IPS-15b (cell line): ENCODE data around the gene SNX17.

Source experiments
- H3K27me3 ChIP-seq: one replicate; pipeline ENCODE4 v1.6.1; 2013; ENCODE audit warnings: low read length; ENCODE audit not compliant: control insufficient read depth, insufficient read depth
- H3K36me3 ChIP-seq: one replicate; pipeline ENCODE4 v1.6.1; 2013; ENCODE audit warnings: low read length; ENCODE audit not compliant: control insufficient read depth, insufficient read depth
- H3K4me1 ChIP-seq: one replicate; pipeline ENCODE4 v1.6.1; 2013; ENCODE audit warnings: mild to moderate bottlenecking, low read length; ENCODE audit not compliant: control insufficient read depth, insufficient read depth
- H3K4me3 ChIP-seq: one replicate; pipeline ENCODE4 v1.5.1; 2013; ENCODE audit warnings: low read depth, low read length
- H3K9ac ChIP-seq: one replicate; pipeline ENCODE4 v1.6.1; 2013; ENCODE audit warnings: low read depth, mild to moderate bottlenecking, low read length
- H3K9me3 ChIP-seq: one replicate; pipeline ENCODE4 v1.6.1; 2013; ENCODE audit warnings: mild to moderate bottlenecking, low read length; ENCODE audit not compliant: control insufficient read depth, insufficient read depth

SNX17 gene

DNA sequence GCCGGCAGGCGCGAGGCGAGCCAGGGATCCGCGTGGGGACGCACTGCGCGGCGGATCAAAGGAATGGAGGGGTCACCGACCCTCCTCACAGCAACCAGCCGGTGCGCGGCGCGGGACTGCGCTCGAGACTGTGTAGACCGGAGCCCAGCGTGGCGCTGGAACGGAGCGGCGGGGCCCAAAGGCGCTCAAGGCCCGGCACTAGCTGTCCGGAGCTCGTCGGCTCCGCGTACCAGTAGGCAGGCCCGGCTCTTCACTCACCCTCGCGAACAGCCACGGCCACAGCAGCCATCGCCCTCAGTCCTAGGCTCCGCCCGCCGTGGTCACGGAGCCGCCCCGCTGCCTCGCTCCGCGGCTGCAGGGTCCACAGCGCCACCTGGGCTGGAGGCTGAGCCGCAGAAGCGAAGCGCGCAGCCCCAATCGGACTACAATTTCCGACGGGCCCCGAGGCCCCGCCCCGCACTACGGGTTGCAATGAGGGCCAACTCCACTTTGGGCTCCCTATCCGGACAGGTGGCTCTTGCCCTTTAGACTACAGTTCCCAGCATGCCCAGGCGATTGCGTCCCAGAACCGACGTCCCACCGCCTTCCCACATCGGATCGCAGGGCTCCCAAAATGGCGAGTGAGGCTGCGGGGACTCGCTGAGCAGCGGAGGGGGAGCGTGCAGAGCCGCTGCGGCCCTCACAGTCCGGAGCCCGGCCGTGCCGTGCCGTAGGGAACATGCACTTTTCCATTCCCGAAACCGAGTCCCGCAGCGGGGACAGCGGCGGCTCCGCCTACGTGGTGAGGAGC, at the start of gene SNX17, which contains the start of gene EIF2B4:
SNX17 (plus strand) TSS at position 591 of the 790 bp plus-strand sequence; CDS start at position 719, 128 bp downstream.
EIF2B4 (minus strand) TSS at position 313 of the 790 bp plus-strand sequence; CDS start at position 289, 24 bp downstream.
- no peaks in the 10 kb centered on the region for H3K27me3 ChIP-seq
- no peaks in the 10 kb centered on the region for H3K9me3 ChIP-seq
- peaks cover 30% of the 10 kb centered on the region for H3K36me3 ChIP-seq
- peak within 1 kb of the TSS; percentile 87 for H3K9ac ChIP-seq
- H3K4me3 ChIP-seq, result peak within 1 kb of the TSS; percentile 92
- peaks cover 4% of the 10 kb centered on the region for H3K4me1 ChIP-seq

DNA sequence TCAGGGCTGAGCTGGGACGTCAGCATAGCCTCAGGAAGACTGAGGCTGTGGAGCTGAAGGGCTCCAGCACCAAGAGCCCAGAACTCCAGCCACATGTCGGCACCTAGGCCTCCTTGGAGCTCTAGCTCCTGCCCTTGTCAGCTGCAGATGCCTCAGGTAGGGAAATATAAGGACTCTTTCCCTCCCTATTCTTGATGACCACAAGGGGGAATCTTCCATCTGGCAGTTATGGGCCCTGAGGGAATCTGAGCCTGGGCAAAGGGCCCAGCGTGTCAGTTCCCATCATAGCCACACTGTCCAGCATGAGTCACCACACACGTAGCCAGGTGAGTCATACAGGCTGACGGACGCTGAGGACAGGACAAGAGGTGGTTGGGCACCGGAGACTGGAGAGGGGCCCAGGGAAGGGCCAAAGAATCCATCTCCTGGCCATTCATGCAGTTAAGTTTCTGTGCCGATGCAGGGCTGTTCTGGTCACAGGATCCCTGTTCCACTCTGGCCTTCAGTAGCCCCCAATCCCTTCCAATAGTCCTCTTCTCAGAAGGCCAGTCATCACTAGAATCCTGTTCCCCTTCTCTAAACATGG, 49.4 kb upstream of the SNX17 start:
- H3K4me3 ChIP-seq, result no peak overlapping the region
- no peak overlapping the region for H3K9ac ChIP-seq
- peaks cover 10% of the 10 kb centered on the region for H3K4me1 ChIP-seq
- no peaks in the 10 kb centered on the region for H3K27me3 ChIP-seq
- peaks cover 2% of the 10 kb centered on the region for H3K36me3 ChIP-seq
- no peaks in the 10 kb centered on the region for H3K9me3 ChIP-seq

DNA sequence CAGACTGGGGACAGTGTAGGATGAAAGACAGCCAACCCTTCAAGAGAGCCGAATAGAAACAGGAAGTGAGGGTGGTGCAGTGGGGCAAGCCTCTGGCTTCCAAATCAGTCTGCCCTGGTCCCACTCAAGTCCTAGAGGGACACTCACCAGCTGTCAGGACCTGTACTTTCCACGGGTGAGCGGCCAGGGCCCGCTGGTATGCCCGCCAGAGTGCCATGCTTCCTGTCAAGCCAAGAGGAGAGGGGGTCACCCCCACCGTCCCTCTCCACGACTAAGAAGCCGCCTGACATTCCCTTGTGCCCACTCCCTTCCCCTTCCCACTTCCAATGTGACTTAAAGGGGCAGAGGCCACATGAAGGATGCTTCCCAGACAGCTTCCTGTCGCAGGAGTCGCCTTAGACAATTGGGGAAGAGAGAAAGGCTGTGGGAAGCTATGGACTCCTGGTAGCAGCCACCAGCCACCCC, 48.1 kb upstream of the SNX17 start:
- Histone ChIP-seq H3K36me3 (peaks cover 14% of the 10 kb centered on the region), H3K4me3 (peak overlapping the region; percentile 99), H3K9ac (peak overlapping the region; percentile 98), H3K9me3 (no peaks in the 10 kb centered on the region), H3K27me3 (no peaks in the 10 kb centered on the region), H3K4me1 (peaks cover 10% of the 10 kb centered on the region)

- peaks cover 10% of the 10 kb centered on the region for H3K4me1 ChIP-seq
Measured at GRCh38 chr2:27322766-27323595, 47.4 kb upstream of the SNX17 start, which contains the start of gene MPV17. Gene MPV17, minus strand, starts transcription at chr2:27323097. Its CDS starts 580 bp downstream, at chr2:27322517.

GRCh38 chr2:27323596-27324285, 46.7 kb upstream of the SNX17 start:
- Histone ChIP-seq H3K27me3 (no peaks in the 10 kb centered on the region), H3K4me3 (peak overlapping the region; percentile 99), H3K9me3 (no peaks in the 10 kb centered on the region), H3K36me3 (peaks cover 23% of the 10 kb centered on the region), H3K4me1 (peaks cover 10% of the 10 kb centered on the region), H3K9ac (peak overlapping the region; percentile 98)

More at GRCh38 chr2:27322766-27323595, 47.4 kb upstream of the SNX17 start, which contains the start of gene MPV17:
- no peaks in the 10 kb centered on the region for H3K27me3 ChIP-seq
- H3K9me3 ChIP-seq, result no peaks in the 10 kb centered on the region
- H3K4me3 ChIP-seq, result peak within 1 kb of the TSS; percentile 99
- peak within 1 kb of the TSS; percentile 98 for H3K9ac ChIP-seq
- H3K36me3 ChIP-seq, result peaks cover 16% of the 10 kb centered on the region

DNA sequence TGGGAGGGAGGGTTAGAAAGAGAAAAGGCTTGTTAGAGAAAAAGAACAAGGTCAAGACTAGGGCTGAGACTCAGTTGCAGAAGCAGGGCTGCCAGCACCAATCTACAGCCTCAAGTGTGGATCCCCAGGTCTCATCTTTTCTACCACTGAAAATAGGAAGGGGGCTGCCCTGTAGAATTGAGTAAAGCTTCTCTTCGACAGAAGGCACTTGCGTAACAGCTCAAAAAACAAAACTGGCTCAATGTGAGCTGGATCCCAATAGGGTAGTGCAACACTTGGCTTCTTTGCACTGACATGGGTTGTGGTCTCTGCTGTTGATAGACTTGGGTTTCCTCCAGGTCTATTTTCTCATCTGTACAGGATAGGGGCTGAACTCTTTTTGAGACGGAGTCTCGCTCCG, 45.7 kb upstream of the SNX17 start:
- Histone ChIP-seq H3K4me1 (peaks cover 10% of the 10 kb centered on the region), H3K36me3 (peaks cover 32% of the 10 kb centered on the region), H3K9ac (no peak overlapping the region)

DNA sequence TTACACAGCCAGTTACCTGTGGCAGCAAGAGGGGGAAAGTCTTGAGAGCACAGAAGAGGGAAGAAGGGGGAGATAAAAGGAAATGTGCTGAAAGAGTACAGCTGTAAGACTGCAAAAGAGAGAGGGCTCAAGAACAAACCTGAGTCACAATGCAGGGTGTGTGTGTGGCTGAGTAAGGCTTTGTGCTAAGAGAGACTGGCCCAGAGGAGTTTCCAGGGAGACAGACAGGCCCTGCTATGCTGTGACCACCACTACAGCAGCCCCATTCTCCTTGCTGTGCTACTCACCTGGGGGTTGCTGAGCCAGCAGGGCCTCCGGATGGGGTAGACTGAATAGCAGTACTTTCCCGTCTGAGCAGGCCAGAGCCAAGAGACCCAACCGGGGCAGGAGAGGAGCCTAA, 35.1 kb upstream of the SNX17 start:
- Histone ChIP-seq H3K9me3 (no peaks in the 10 kb centered on the region), H3K4me3 (no peak overlapping the region), H3K36me3 (peaks cover 50% of the 10 kb centered on the region), H3K27me3 (no peaks in the 10 kb centered on the region), H3K9ac (no peak overlapping the region), H3K4me1 (no peaks in the 10 kb centered on the region)

More for the DNA sequence above, 45.7 kb upstream of the SNX17 start:
- no peaks in the 10 kb centered on the region for H3K9me3 ChIP-seq
- H3K27me3 ChIP-seq, result no peaks in the 10 kb centered on the region
- no peak overlapping the region for H3K4me3 ChIP-seq

DNA sequence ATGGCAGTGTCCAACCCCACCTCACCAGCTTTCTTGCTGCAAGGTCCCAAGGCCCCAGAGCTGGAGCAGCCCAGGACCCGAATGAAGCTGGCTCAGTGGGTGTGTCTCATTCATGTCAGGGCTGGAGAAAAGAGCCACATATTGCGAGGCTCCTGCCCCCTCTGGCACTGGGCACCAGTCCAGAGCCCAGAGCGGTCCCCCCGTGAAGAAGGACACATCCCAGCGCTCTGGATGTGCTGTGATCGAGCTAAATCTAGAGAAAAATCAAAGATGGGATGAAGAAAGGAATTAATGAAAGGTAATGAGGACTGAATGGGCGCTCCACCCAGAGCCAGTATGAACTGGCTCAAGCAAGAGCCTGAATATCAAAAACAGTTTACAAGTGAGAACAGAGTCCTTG, 34.2 kb upstream of the SNX17 start:
- H3K9ac ChIP-seq, result no peak overlapping the region
- H3K9me3 ChIP-seq, result no peaks in the 10 kb centered on the region
- no peaks in the 10 kb centered on the region for H3K4me1 ChIP-seq
- H3K4me3 ChIP-seq, result no peak overlapping the region
- H3K36me3 ChIP-seq, result peaks cover 50% of the 10 kb centered on the region
- no peaks in the 10 kb centered on the region for H3K27me3 ChIP-seq

DNA sequence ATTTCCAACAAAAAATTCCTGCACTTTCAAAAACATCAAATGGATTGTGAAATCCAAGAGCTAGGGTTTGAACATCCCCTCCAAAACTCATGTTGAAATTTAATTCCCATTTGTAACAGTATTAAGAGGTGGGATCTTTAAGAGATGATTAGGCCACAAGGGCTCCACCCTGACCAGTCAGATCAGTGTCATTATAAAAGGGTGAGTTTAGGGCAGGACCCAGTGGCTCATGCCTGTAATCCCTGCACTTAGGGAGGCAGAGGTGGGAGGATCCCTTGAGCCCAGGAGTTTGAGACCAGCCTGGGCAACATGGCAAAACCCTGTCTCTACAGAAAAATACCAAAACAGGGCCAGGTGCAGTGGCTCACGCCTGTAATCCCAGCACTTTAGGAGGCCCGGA, 22.8 kb upstream of the SNX17 start:
- Histone ChIP-seq H3K9me3 (no peaks in the 10 kb centered on the region), H3K27me3 (no peaks in the 10 kb centered on the region), H3K4me3 (no peak overlapping the region), H3K9ac (no peak overlapping the region), H3K36me3 (peaks cover 3% of the 10 kb centered on the region), H3K4me1 (peaks cover 1% of the 10 kb centered on the region)

GRCh38 chr2:27350106-27350693, 20.2 kb upstream of the SNX17 start:
- H3K4me1 ChIP-seq, result peaks cover 5% of the 10 kb centered on the region
- no peaks in the 10 kb centered on the region for H3K9me3 ChIP-seq
- no peaks in the 10 kb centered on the region for H3K27me3 ChIP-seq
- no peak overlapping the region for H3K4me3 ChIP-seq
- no peak overlapping the region for H3K9ac ChIP-seq
- H3K36me3 ChIP-seq, result no peaks in the 10 kb centered on the region
